ENCODE results near the gene SLX4IP. TPM values are rescaled to one million over a fixed set of nuclear protein-coding genes. Genes with fewer than 3 reads are reported as not detected.

SLX4IP gene
- total and polyA plus RNA-seq, 10 donors = 2.8 to 9.0 (median 5.1) TPM

DNA sequence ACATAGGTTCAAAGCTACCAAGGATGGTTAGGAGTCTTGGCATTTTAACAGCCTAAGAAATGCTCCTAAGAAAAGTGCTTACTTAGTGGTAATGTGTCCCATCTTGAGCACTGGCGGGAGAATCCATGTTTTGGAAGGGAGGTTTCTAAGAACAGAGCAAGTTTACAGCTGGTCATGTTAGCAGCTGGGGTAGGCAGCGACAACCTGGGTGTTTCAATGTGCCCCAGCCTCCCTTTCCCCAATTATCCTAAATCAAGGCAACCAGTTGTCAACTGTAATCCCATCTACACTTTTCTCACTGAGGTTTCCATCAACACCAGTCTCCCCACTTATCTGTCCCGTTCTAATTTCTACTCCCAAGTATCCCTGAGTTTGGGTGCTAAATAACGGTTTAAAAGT is 240.3 kb downstream of the SLX4IP start:
- TF ChIP-seq POLR2AphosphoS5 (IDR thresholded peaks at IDR 0.05) (no peak), POLR2A (IDR thresholded peaks at IDR 0.05) (no peak)
- TF ChIP-seq, protein P1, sequence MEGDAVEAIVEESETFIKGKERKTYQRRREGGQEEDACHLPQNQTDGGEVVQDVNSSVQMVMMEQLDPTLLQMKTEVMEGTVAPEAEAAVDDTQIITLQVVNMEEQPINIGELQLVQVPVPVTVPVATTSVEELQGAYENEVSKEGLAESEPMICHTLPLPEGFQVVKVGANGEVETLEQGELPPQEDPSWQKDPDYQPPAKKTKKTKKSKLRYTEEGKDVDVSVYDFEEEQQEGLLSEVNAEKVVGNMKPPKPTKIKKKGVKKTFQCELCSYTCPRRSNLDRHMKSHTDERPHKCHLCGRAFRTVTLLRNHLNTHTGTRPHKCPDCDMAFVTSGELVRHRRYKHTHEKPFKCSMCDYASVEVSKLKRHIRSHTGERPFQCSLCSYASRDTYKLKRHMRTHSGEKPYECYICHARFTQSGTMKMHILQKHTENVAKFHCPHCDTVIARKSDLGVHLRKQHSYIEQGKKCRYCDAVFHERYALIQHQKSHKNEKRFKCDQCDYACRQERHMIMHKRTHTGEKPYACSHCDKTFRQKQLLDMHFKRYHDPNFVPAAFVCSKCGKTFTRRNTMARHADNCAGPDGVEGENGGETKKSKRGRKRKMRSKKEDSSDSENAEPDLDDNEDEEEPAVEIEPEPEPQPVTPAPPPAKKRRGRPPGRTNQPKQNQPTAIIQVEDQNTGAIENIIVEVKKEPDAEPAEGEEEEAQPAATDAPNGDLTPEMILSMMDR (IDR thresholded peaks at IDR 0.05 in 8 of 11, conservative IDR thresholded peaks at IDR 0.05 in 3 of 11) = no peak
- intact Hi-C loops (cut with DNase I; ENCODE audit: low total_unique reads) = loop anchor here (10.0 kb wide), 2 partner anchors 539 to 599 kb away; no protein-coding TSS in a partner anchor
- H3K27ac ChIP-seq = peak overlapping the region in 7 of 8 donors; percentile 91 to 98 (median 97)
- no peaks in the 10 kb centered on the region for H3K9me3 ChIP-seq
- peaks cover 3 to 53% (median 49%) of the 10 kb centered on the region in 6 donors for H3K4me1 ChIP-seq
- 92 to 94% (median 92%) methylated on average over 4 of the region's 4 CpGs for WGBS, 5 donors
- peaks cover 0 to 75% (median 19%) of the 10 kb centered on the region in 7 donors for H3K27me3 ChIP-seq (replicated peaks in 1 of 7)
- no peaks in the 10 kb centered on the region for H3K36me3 ChIP-seq
- no peak for DNase-seq
- peak overlapping the region in 5 of 8 donors; percentile 72 to 86 (median 79) for H3K4me3 ChIP-seq

DNA sequence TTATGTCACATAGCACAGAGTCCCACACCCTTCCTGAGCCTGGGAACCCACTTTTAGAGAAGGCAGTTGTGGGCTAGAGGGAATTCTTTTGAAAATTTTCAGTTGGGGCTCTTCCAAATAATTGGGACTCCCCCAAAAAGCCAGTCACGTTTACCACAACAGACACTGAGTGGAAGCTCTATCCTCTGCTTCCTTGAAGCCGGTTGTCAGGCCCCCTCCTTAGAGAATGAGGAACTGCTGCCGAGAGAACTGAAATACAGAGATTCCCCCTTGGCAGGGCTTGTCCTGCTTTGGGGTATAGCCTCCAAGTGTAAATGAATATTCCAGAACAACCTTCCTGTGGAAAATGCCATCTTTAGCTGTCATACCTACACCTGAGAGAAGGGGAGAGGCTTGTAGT is 241.4 kb downstream of the SLX4IP start:
- Histone ChIP-seq H3K27ac (no peak overlapping the region), H3K9me3 (no peaks in the 10 kb centered on the region), H3K4me3 (no peak overlapping the region), H3K4me1 (peaks cover under 1 to 42% (median 38%) of the 10 kb centered on the region in 6 donors), H3K36me3 (no peaks in the 10 kb centered on the region), H3K27me3 (replicated peaks in 1 of 7) (peaks cover 0 to 64% (median 18%) of the 10 kb centered on the region in 7 donors)
- WGBS, 5 donors = 15 to 37% (median 29%) methylated on average over 3 of the region's 3 CpGs
- TF ChIP-seq POLR2A (IDR thresholded peaks at IDR 0.05) (no peak), POLR2AphosphoS5 (IDR thresholded peaks at IDR 0.05) (no peak)
- TF ChIP-seq, protein P1 (IDR thresholded peaks at IDR 0.05 in 8 of 11, conservative IDR thresholded peaks at IDR 0.05 in 3 of 11) = no peak
- DNase-seq = no peak
- intact Hi-C loops (cut with DNase I; ENCODE audit: low total_unique reads) = loop anchor here (10.0 kb wide), 2 partner anchors 538 to 598 kb away; no protein-coding TSS in a partner anchor

Small RNA genes within 50 kb of the gene (microRNA-seq; reads per million reads assigned to microRNA genes)
- gene MIR6870 = 0 to 0.57 (median 0.36) reads per million in 3 donors

Small RNA genes within 50 kb of the gene (small RNA-seq; reads per million reads assigned to genes)
- 0 to 0.45 (median 0) reads per million in 4 donors for gene MIR6870

Other genes with a start within 250 kb of the SLX4IP start
- under 1 TPM in 1 of 7 donors, not detected in 6; 0.80 TPM for gene SNAP25, start 216.5 kb upstream of the SLX4IP start, total RNA-seq
- gene SNAP25, start 216.5 kb upstream of the SLX4IP start, polyA plus RNA-seq = under 1 TPM; 0.04 to 0.17 (median 0.06) TPM
- gene MKKS, start 1.1 kb upstream of the SLX4IP start, total RNA-seq = 10 to 100 TPM; 10.4 to 18.8 (median 13.6) TPM
- 10 to 100 TPM; 11.7 to 16.3 (median 14.3) TPM for gene MKKS, start 1.1 kb upstream of the SLX4IP start, polyA plus RNA-seq
- 10 to 100 TPM; 39.5 to 85.3 (median 67.8) TPM for gene JAG1, start 238.7 kb downstream of the SLX4IP start, total RNA-seq
- gene JAG1, start 238.7 kb downstream of the SLX4IP start, polyA plus RNA-seq = 10 to 100 TPM in 1 of 3 donors, 1 to 10 TPM in 2; 5.6 to 13.1 (median 7.7) TPM